Measurements from ENCODE around the gene POLE.

DNA sequence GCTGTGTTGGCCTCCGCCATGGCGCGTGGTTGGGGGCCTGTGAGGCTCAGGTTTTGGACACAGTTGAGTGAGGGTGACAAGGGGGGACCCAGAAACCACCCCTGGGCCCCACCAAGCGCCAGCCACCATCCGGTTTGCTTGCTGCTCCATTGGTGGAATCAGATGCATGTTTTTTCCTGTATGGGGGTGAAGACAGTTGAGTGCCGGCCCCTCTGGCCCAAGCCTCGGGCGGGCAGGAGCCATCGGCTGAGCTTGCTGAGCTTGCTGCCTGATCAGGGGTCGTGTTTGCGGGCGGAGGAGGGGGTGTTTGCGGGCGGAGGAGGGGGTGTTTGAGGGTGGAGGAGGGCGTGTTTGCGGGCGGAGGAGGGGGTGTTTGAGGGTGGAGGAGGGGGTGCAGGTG, 29.9 kb upstream of the POLE start:
- TF ChIP-seq, protein P1, sequence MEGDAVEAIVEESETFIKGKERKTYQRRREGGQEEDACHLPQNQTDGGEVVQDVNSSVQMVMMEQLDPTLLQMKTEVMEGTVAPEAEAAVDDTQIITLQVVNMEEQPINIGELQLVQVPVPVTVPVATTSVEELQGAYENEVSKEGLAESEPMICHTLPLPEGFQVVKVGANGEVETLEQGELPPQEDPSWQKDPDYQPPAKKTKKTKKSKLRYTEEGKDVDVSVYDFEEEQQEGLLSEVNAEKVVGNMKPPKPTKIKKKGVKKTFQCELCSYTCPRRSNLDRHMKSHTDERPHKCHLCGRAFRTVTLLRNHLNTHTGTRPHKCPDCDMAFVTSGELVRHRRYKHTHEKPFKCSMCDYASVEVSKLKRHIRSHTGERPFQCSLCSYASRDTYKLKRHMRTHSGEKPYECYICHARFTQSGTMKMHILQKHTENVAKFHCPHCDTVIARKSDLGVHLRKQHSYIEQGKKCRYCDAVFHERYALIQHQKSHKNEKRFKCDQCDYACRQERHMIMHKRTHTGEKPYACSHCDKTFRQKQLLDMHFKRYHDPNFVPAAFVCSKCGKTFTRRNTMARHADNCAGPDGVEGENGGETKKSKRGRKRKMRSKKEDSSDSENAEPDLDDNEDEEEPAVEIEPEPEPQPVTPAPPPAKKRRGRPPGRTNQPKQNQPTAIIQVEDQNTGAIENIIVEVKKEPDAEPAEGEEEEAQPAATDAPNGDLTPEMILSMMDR (IDR thresholded peaks at IDR 0.05) = no peak
- no peak for TF ChIP-seq POLR2A (IDR thresholded peaks at IDR 0.05)

Data from body of pancreas (tissue), 4 donors.